ENCODE results near the gene RARB.

RARB gene

DNA sequence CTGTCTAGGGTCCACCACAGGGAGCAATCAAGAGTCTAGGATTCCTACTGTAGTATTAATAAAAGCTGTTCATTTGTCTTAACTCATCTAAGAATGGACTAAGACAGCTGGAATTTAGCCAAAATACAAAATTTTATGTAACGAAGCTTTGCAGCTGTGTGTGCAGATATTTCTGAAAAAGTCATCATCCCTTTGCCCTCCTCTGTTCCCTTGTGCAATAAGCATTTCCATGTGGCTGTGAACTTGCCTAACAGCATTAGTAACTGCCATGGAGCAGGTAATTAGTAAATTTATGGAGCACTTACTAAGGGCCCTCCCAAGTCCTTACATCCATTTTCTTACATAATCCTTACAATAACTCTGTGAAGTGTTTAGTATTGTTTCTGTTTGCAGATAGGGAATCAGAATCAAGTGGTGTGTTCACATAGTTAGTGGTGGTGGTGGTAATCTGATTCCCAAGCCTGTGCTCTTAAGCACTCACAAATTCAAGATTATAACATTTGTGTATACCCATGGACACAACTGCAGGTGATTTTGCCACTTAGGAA lies 114.5 kb downstream of the RARB start:
- in situ Hi-C loops (cut with HindIII; ENCODE audit: low sequenced_read_pairs), result no loop called here
- TF ChIP-seq, protein P1, sequence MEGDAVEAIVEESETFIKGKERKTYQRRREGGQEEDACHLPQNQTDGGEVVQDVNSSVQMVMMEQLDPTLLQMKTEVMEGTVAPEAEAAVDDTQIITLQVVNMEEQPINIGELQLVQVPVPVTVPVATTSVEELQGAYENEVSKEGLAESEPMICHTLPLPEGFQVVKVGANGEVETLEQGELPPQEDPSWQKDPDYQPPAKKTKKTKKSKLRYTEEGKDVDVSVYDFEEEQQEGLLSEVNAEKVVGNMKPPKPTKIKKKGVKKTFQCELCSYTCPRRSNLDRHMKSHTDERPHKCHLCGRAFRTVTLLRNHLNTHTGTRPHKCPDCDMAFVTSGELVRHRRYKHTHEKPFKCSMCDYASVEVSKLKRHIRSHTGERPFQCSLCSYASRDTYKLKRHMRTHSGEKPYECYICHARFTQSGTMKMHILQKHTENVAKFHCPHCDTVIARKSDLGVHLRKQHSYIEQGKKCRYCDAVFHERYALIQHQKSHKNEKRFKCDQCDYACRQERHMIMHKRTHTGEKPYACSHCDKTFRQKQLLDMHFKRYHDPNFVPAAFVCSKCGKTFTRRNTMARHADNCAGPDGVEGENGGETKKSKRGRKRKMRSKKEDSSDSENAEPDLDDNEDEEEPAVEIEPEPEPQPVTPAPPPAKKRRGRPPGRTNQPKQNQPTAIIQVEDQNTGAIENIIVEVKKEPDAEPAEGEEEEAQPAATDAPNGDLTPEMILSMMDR (IDR thresholded peaks at IDR 0.05; ENCODE audit: low read depth, low read length), result no peak
- DNase-seq (ENCODE audit: low read depth, low spot score), result no peak

DNA sequence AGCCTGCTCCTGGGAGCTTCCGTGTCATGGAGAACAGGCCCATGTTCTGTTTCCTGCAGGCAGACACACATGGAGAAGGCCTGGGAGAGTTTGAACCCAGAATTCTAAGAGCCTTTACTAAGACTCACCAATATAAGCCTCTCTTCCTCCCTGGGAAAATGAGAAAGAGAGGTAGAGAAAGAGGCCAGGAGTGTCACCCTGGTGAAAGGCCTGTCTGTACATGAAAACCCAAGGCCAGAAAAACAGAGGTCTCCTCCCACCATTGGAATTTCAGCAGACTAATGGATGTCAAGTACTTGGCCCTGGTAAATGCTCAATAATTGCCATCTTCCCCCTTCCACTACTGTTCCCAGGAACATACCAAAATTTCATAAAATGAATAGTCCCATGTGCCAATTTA lies 119.0 kb downstream of the RARB start:
- in situ Hi-C loops (cut with HindIII; ENCODE audit: low sequenced_read_pairs), result no loop called here
- TF ChIP-seq, protein P1 (IDR thresholded peaks at IDR 0.05; ENCODE audit: low read depth, low read length), result no peak
- DNase-seq (ENCODE audit: low read depth, low spot score), result no peak
- H3K4me3 ChIP-seq (ENCODE audit: low read depth, low read length), result no peak overlapping the region

More for the DNA sequence above, 114.5 kb downstream of the RARB start:
- H3K4me3 ChIP-seq (ENCODE audit: low read depth, low read length), result no peak overlapping the region

DNA sequence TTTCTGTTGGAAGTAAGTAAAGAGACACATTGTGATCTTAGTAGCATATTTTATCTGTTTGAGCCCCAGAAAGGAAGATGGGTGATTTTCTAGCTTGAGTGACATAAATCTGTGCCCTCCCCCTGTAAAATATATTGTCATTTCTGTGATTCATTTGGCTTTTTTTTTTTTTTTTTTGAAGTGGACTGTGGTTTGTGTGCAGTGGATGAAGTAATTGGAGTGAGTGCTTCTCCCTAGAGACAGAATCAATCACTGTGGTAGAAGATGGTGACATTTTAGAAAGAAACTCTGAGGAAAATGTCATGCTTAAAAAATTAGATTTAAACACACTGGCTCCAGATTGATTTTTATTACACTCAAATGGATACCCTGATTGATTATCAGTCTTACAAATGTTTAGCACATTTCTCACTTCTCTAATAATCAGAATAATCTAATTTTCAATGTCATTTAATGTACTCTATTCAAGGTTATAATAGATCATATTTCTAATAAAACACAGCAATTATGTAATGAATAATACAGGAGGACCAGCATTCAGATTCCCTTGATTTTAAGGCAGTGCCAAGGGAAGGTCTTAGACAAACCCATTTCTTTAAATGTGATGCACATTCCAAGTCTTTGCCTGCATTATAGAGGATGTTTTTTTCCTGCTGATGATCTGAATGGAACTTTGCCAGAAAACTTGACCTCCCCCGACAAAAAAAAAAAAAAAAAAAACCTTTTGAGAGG lies 120.0 kb downstream of the RARB start:
- DNase-seq (ENCODE audit: low read depth, low spot score), result peak; percentile 22
- no peak overlapping the region for H3K4me3 ChIP-seq (ENCODE audit: low read depth, low read length)
- TF ChIP-seq, protein P1 (IDR thresholded peaks at IDR 0.05; ENCODE audit: low read depth, low read length), result no peak
- in situ Hi-C loops (cut with HindIII; ENCODE audit: low sequenced_read_pairs), result no loop called here

DNA sequence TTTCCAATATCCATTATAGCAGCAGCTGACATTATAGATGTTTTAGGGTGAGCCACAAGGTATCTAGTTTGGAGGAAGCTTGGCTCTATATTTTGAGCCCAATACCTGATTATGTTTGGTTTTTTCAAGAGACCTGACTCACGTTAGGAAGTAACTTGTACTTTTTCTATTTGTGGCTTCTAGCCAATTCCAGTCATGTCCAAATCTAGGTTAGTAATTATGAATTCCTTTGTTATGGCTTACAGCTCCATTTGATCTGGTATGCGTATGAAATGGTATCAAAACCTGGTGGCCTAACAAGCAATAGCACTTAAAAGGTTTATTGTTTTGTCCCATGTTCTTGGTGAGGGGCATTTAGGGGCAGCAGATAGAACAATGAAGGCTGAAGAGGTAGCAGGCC lies 120.8 kb downstream of the RARB start:
- TF ChIP-seq, protein P1 (IDR thresholded peaks at IDR 0.05; ENCODE audit: low read depth, low read length), result no peak
- in situ Hi-C loops (cut with HindIII; ENCODE audit: low sequenced_read_pairs), result no loop called here
- no peak overlapping the region for H3K4me3 ChIP-seq (ENCODE audit: low read depth, low read length)
- DNase-seq (ENCODE audit: low read depth, low spot score), result no peak

DNA sequence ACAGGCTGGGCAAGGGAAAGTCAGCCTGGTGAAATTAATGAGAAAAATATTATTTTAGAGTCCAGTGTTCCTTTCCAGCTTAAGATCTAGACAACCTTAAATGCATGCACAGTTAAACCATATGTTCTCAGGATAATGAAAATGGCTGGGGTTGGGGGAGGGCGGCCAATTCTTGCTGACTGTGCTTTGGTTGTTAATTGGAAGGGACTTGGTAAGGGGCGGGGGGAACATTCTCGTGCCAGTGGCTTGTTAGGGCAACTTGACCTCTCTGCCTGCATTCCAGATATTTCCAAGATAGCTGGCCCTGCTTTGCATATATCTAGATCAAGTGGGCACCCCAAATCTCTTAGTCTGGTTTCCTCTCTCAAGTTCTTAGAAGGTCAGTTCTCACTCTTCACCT lies 124.2 kb downstream of the RARB start:
- TF ChIP-seq, protein P1 (IDR thresholded peaks at IDR 0.05; ENCODE audit: low read depth, low read length), result no peak
- no peak overlapping the region for H3K4me3 ChIP-seq (ENCODE audit: low read depth, low read length)
- in situ Hi-C loops (cut with HindIII; ENCODE audit: low sequenced_read_pairs), result no loop called here
- DNase-seq (ENCODE audit: low read depth, low spot score), result no peak

DNA sequence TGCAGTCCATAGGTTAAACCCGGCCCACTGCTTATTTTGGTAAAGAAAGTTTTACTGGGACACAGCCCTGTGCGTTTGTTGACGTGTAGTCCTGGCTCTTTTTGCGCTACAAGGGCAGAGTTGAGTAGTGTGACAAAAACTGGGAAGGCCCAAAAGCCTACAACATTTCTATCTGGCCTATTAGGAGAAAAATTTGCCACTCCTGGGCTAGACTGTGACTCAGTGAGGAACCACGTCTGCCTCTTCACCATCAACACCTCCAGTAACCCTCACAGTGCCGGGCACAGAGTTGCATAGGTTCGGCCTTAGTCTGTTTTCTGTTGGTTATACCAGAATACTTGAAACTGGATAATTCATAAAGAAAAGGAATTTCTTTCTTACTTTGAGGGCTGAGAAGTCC lies 126.3 kb downstream of the RARB start:
- TF ChIP-seq, protein P1 (IDR thresholded peaks at IDR 0.05; ENCODE audit: low read depth, low read length), result no peak
- in situ Hi-C loops (cut with HindIII; ENCODE audit: low sequenced_read_pairs), result no loop called here
- H3K4me3 ChIP-seq (ENCODE audit: low read depth, low read length), result no peak overlapping the region
- no peak for DNase-seq (ENCODE audit: low read depth, low spot score)
